Gastrocnemius medialis (tissue), 4 donors: ENCODE data around the gene BCOR.

ENCODE experiments used
- CTCF ChIP-seq, 5 experiments: fragments of 450-650 bp in 3 of 5; fragments of 200-600 bp in 2 of 5; sonication (generic) in 2 of 5; IDR thresholded peaks in 4 of 5; conservative IDR thresholded peaks in 1 of 5; 1 replicate in 4 of 5; 2 replicates in 1 of 5; pipeline ENCODE4 v1.5.1; 2016 to 2019; ENCODE audit warnings: antibody characterized with exemption in 5 of 5, mild to moderate bottlenecking in 3 of 5, moderate library complexity in 3 of 5
- POLR2A ChIP-seq, 2 donors: fragments of 450-650 bp; IDR thresholded peaks; one replicate each; pipeline ENCODE4 v1.6.1; 2017; ENCODE audit warnings: antibody characterized with exemption in 2 of 2, mild to moderate bottlenecking in 2 of 2, moderate library complexity in 2 of 2

GRCh38 chrX:40010550-40011321 lies 87.0 kb downstream of the BCOR start:
- TF ChIP-seq CTCF (IDR thresholded peaks at IDR 0.05 in 4 of 5, conservative IDR thresholded peaks at IDR 0.05 in 1 of 5) (no peak), POLR2A (IDR thresholded peaks at IDR 0.05) (no peak)
